SK-N-SH (cell line): ENCODE results near the gene ZNF746.

ENCODE experiments used
- CTCF ChIP-seq: fragments of 200-600 bp; sonication (generic); IDR thresholded peaks from 2 replicates; pipeline ENCODE4 v1.6.1; 2017; ENCODE audit warnings: antibody characterized with exemption, mild to moderate bottlenecking, moderate library complexity
- ELF1 ChIP-seq: IDR thresholded peaks from 2 replicates; pipeline ENCODE4 v1.4.0; 2012
- EZH2phosphoT487 ChIP-seq: fragments of 200-600 bp; sonication (generic); IDR thresholded peaks from 2 replicates; pipeline ENCODE4 v1.6.1; 2017; ENCODE audit warnings: low read depth, mixed run types, mild to moderate bottlenecking, antibody characterized with exemption, moderate library complexity, borderline replicate concordance
- RCOR1 ChIP-seq: fragments of 150-350 bp; IDR thresholded peaks from 2 replicates; pipeline ENCODE4 v1.6.1; 2017; ENCODE audit warnings: antibody characterized with exemption, low read length
- USF1 ChIP-seq: IDR thresholded peaks from 2 replicates; pipeline ENCODE4 v1.4.0; 2012; ENCODE audit warnings: low read depth, borderline replicate concordance

DNA sequence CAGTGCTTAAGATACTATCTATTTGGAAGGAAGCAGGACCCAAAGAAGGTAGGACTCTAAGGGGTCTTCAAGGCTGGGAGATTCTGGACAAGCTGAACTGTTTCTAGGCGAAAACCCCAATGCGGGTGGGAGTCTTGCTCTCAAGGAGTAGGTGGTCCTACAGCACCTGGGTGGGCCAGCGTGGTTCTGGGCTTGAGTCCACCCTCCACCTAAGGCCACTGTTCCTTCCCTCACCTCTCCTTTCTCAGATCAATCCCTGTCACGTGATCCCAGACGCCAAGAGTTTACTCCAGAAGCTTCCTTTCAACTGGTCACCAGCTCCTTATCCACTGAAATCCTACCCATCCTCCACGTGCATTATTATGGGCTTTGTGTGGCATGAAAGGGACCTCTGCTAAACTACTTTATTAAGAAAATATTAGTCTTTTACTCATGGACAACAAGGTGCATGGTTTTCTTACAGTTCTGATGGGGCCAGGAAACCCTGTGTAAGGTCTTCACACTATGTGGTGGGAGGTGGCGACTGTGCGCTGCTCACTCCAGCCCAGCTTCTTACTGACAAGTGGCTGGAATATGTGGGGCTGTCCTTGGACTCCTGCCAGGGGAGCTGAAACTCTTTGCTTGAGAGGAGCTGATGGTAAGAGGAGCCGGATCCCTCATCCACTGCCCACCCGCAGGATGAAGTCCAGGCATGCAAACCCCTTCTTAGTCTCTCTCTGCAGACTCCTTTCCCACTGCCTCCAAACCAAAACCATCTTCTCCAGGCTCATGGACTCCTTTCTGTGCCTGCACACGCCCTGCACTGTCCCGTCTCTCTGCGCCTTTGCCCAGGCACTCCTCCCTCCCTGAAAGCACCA lies 1.6 kb downstream of the ZNF746 start:
- no peak for TF ChIP-seq CTCF
- TF ChIP-seq USF1, result no peak
- no peak for TF ChIP-seq RCOR1
- no peak for TF ChIP-seq EZH2phosphoT487
- no peak for TF ChIP-seq ELF1
